T-helper 2 cell treated with Interferon-gamma antibody and Interleukin-4, amounts not matched to agents 5 μg/mL and 100 μg/mL, for 36 hours (primary cell): ENCODE results near the gene LAMTOR3.

Source experiments
- DNase-seq: peaks from one replicate; pipeline ENCODE4 v3.0.0; 2021; ENCODE audit warnings: low spot score
- H3K27ac Mint-ChIP-seq: one replicate; pipeline ENCODE4 v1.8.0; 2021; ENCODE audit warnings: mild to moderate bottlenecking, mixed read lengths
- H3K27me3 Mint-ChIP-seq: one replicate; pipeline ENCODE4 v1.8.0; 2021; ENCODE audit warnings: low read depth, mixed read lengths
- H3K36me3 Mint-ChIP-seq: one replicate; pipeline ENCODE4 v1.8.0; 2021; ENCODE audit warnings: low read depth, mixed read lengths
- H3K4me1 Mint-ChIP-seq: one replicate; pipeline ENCODE4 v1.8.0; 2021; ENCODE audit warnings: low read depth, mixed read lengths
- H3K4me3 Mint-ChIP-seq: one replicate; pipeline ENCODE4 v1.8.0; 2022; ENCODE audit warnings: mild to moderate bottlenecking, moderate library complexity, mixed read lengths
- H3K9me3 Mint-ChIP-seq: one replicate; pipeline ENCODE4 v1.8.0; 2021; ENCODE audit warnings: mixed read lengths

The LAMTOR3 gene, protein sequence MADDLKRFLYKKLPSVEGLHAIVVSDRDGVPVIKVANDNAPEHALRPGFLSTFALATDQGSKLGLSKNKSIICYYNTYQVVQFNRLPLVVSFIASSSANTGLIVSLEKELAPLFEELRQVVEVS

DNA sequence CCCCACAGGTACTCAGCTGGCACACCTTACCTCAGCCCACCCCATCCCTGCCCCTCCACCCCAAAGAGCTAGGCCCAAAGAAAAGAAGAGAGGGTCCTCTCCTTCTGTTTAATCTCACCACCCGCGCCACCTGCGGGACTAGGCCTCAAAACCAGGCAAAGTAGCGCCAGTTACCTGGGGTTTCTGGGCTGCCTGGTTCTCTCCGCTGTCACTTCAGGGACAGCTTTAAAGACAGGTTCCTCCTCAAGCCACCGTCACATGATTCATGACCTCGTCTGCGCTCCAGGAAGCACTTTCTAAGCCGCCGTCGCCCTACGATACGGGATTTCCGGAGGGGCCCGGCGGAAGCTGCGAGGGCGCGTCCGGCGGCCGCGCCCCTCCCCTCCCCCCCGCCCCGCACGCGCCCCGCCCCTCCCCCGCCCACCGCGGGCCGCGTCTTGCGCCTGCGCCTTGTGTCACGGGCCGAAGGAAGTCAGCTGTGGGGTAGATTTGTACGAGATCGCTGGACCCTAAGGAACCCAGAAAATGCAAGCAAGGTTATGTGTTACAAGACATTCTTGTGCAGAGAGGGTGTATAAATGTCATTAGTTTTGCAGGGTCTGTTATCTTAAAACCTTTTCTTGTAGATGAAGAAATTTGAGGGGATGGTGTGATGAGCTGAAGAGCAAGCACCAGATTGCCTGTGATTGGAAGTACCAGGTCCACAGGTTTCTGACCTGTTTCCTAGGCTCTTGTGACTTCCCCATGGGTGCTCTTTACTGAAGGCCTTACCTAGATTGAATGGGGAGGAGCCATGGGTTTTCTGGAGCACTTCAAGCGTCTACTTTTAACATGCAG, at the start of gene LAMTOR3:
Gene LAMTOR3, minus strand, starts transcription at position 267 of the 837 bp plus-strand sequence. CDS start 464 bp downstream, outside the sequence.
- H3K27ac Mint-ChIP-seq, result peak within 1 kb of the TSS; percentile 95
- H3K9me3 Mint-ChIP-seq, result no peaks in the 10 kb centered on the region
- H3K27me3 Mint-ChIP-seq, result no peaks in the 10 kb centered on the region
- H3K36me3 Mint-ChIP-seq, result peaks cover 19% of the 10 kb centered on the region
- peak; percentile 89 for DNase-seq
- peak within 1 kb of the TSS; percentile 99 for H3K4me3 Mint-ChIP-seq
- peaks cover 26% of the 10 kb centered on the region for H3K4me1 Mint-ChIP-seq

- Mint-ChIP-seq H3K27me3 (no peaks in the 10 kb centered on the region), H3K36me3 (peaks cover 61% of the 10 kb centered on the region), H3K27ac (peak overlapping the region; percentile 51), H3K9me3 (peaks cover 27% of the 10 kb centered on the region), H3K4me3 (no peak overlapping the region), H3K4me1 (peaks cover 17% of the 10 kb centered on the region)
- DNase-seq, result no peak
Measured at GRCh38 chr4:99938243-99938753, 44.1 kb upstream of the LAMTOR3 start.

DNA sequence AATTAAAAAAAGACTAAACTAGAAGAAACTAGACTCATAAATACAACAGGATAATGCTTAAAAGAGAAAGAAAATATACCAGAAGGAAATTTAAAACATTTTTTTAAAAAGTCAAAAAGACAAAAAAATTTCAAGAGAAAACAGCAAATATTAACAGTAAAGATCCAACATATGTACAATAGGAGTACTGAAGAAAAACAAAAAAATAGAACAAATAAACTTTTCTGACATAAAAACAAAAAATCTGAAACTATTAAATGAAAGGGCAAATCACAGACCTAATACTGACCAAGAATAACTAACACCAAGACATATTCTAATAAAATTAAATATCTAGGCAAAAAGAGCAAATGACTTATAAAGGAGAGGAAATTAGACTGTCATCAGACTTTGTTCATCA, 40.7 kb upstream of the LAMTOR3 start:
- no peak overlapping the region for H3K27ac Mint-ChIP-seq
- H3K36me3 Mint-ChIP-seq, result peaks cover 62% of the 10 kb centered on the region
- peaks cover 20% of the 10 kb centered on the region for H3K4me1 Mint-ChIP-seq
- no peaks in the 10 kb centered on the region for H3K27me3 Mint-ChIP-seq
- no peak overlapping the region for H3K4me3 Mint-ChIP-seq
- DNase-seq, result no peak
- H3K9me3 Mint-ChIP-seq, result peaks cover 27% of the 10 kb centered on the region

- no peak for DNase-seq
- peaks cover 31% of the 10 kb centered on the region for H3K36me3 Mint-ChIP-seq
Measured at GRCh38 chr4:99927566-99927965, 33.3 kb upstream of the LAMTOR3 start.

DNA sequence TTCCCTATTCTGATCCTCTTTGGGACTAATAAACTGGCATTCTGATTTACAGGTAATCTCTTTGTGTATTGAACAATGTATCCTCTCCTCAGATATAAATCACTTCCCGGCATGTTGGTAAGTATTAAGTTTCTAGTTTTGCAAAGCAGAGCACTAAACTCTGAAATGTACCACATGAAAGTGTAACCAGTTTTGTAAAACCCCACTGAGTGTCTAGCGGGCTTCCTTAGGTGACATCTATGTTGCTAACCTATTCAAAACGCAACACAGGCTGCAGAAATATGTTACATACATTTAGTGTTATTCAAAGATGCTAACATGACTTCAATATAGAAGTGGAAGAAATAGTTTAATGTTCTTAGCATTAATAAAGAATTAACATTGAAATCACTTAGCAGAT, 26.9 kb upstream of the LAMTOR3 start:
- Mint-ChIP-seq H3K4me3 (no peak overlapping the region), H3K27me3 (no peaks in the 10 kb centered on the region), H3K27ac (peak overlapping the region; percentile 12), H3K36me3 (peaks cover 52% of the 10 kb centered on the region), H3K4me1 (peaks cover 18% of the 10 kb centered on the region), H3K9me3 (peaks cover 11% of the 10 kb centered on the region)
- no peak for DNase-seq

More at GRCh38 chr4:99927566-99927965, 33.3 kb upstream of the LAMTOR3 start:
- no peak overlapping the region for H3K4me3 Mint-ChIP-seq
- no peak overlapping the region for H3K27ac Mint-ChIP-seq
- H3K4me1 Mint-ChIP-seq, result peaks cover 26% of the 10 kb centered on the region
- no peaks in the 10 kb centered on the region for H3K27me3 Mint-ChIP-seq
- H3K9me3 Mint-ChIP-seq, result no peaks in the 10 kb centered on the region

DNA sequence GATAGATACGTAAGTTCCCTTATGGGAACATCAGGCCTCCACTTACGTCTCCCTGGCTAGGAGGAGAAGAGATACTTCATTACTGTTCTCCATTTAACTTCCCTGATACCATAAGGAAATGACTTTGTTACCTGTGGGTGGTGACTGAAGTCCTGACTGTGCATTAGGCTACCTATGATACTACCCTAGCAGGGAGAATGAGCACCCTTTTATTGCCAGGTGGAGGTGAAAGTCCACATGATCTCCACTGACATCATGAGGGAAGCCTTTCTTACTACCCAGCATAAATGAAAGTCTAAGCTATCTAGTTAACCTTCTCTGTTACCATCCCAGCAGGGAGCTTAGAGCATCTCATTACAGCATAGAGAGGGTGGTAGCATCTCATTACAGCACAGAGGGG, 24.4 kb upstream of the LAMTOR3 start:
- H3K4me3 Mint-ChIP-seq, result no peak overlapping the region
- no peak for DNase-seq
- H3K9me3 Mint-ChIP-seq, result peaks cover 15% of the 10 kb centered on the region
- H3K27me3 Mint-ChIP-seq, result no peaks in the 10 kb centered on the region
- peaks cover 19% of the 10 kb centered on the region for H3K4me1 Mint-ChIP-seq
- no peak overlapping the region for H3K27ac Mint-ChIP-seq
- peaks cover 62% of the 10 kb centered on the region for H3K36me3 Mint-ChIP-seq

DNA sequence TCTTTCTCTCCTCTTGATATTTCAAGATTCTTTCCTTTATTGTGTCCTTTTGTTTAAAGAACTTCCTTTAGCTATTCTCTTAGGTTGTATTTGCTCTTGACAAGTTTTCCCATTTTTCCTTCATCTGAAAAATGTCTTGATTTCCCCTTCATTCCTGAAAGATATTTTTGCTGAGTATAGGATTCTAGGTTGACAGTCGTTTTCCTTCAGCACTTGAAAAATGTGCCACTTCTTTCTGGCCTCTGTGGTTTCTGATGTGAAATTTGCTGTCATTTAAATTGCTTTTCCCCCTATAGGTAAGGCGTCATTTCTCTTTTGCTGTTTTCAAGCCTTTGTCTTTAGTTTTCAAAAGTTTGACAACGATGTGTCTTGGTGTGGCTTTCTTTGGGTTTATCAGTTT, 23.3 kb upstream of the LAMTOR3 start:
- Mint-ChIP-seq H3K4me1 (peaks cover 19% of the 10 kb centered on the region), H3K4me3 (no peak overlapping the region), H3K9me3 (peaks cover 15% of the 10 kb centered on the region), H3K27me3 (no peaks in the 10 kb centered on the region), H3K27ac (no peak overlapping the region), H3K36me3 (peaks cover 68% of the 10 kb centered on the region)
- DNase-seq, result no peak

GRCh38 chr4:99915449-99915848, 21.2 kb upstream of the LAMTOR3 start:
- DNase-seq, result no peak
- peaks cover 15% of the 10 kb centered on the region for H3K9me3 Mint-ChIP-seq
- no peaks in the 10 kb centered on the region for H3K27me3 Mint-ChIP-seq
- peaks cover 12% of the 10 kb centered on the region for H3K4me1 Mint-ChIP-seq
- H3K4me3 Mint-ChIP-seq, result no peak overlapping the region
- peaks cover 65% of the 10 kb centered on the region for H3K36me3 Mint-ChIP-seq
- H3K27ac Mint-ChIP-seq, result peak overlapping the region; percentile 27

DNA sequence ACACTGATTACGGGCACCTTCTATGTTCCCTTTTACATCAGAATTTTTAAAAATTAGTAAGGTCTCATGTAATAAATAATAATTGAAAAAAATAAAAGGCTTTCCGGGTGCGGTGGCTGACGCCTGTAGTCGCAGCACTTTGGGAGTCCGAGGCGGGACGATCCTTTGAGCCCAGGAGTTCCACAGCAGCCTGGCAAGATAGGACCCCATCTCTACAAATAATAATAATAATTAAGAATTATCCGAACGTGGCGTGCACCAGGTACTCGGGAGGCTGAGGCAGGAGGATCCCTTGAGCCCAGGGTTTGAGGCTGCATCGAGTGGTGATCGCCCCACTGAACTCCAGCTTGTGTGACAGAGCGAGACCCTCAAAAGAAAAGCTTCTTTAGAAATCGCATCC, 771 bp upstream of the LAMTOR3 start:
- no peaks in the 10 kb centered on the region for H3K27me3 Mint-ChIP-seq
- H3K9me3 Mint-ChIP-seq, result no peaks in the 10 kb centered on the region
- peak overlapping the region; percentile 99 for H3K4me3 Mint-ChIP-seq
- peaks cover 17% of the 10 kb centered on the region for H3K36me3 Mint-ChIP-seq
- H3K27ac Mint-ChIP-seq, result peak overlapping the region; percentile 84
- peaks cover 24% of the 10 kb centered on the region for H3K4me1 Mint-ChIP-seq
- no peak for DNase-seq

DNA sequence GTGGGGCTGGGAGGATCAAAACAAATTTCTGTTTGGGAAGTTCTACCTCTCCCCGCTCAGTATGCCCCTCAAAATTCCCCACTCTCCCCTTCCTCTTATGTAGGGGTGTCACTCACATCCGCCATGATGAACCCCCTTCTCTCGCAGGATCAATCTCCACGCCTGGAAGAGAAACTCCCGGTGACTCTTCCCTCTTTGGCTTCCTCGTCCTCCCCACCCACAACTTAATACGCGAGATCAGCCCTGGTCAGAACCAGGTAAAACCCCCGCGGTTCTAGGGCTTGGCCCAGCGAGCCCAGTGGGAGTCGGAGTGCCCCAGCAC, 427 bp downstream of the LAMTOR3 start:
- DNase-seq, result no peak
- Mint-ChIP-seq H3K4me3 (peak overlapping the region; percentile 99), H3K27ac (peak overlapping the region; percentile 95), H3K4me1 (peaks cover 28% of the 10 kb centered on the region), H3K9me3 (no peaks in the 10 kb centered on the region), H3K36me3 (peaks cover 22% of the 10 kb centered on the region), H3K27me3 (no peaks in the 10 kb centered on the region)

DNA sequence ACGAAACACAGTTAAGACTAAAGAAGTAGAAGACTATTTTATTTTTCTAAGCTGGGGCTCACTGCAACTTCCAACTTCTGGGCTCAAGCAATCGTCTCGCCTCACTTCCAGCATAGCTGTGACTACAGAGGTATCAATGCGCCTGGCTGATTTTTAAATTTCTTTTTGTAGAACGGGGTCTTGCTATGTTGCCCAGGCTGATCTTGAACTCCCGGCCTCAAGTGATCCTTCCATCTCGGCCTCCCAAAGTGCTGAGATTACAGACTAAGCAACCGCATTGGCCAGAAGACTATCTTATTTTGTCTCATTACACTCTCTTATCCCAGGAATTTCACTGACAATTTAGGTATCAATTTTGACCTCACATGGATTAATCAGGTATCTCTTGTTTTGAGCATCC, 1.2 kb downstream of the LAMTOR3 start:
- Mint-ChIP-seq H3K4me3 (peak overlapping the region; percentile 99), H3K27me3 (no peaks in the 10 kb centered on the region), H3K36me3 (peaks cover 22% of the 10 kb centered on the region), H3K4me1 (peaks cover 28% of the 10 kb centered on the region), H3K9me3 (no peaks in the 10 kb centered on the region), H3K27ac (peak overlapping the region; percentile 95)
- DNase-seq, result no peak

- no peak overlapping the region for H3K27ac Mint-ChIP-seq
- no peaks in the 10 kb centered on the region for H3K9me3 Mint-ChIP-seq
- H3K27me3 Mint-ChIP-seq, result no peaks in the 10 kb centered on the region
- no peak for DNase-seq
- H3K4me1 Mint-ChIP-seq, result peaks cover 28% of the 10 kb centered on the region
- peaks cover 20% of the 10 kb centered on the region for H3K36me3 Mint-ChIP-seq
- no peak overlapping the region for H3K4me3 Mint-ChIP-seq
Measured at GRCh38 chr4:99891351-99891750, 2.9 kb downstream of the LAMTOR3 start.

DNA sequence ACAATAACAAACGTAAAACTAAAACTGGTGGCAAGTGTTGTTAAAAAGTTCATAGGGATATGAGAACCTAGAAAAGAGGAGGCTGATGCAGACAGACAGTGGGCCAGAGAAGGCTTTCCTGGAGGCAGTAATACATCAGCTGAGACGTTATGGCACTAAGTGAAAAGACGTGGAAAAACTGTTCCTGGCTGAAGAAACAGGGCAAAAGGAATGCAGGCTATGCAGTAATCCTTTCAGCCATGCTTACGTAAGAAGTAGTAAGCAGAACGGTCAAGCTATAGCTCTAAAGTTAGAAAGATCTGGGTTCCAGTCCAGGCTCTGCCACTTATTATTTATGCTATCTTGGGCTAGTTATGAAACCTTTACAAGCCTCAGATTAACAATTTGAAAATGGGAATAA, 6.4 kb downstream of the LAMTOR3 start:
- Mint-ChIP-seq H3K27me3 (no peaks in the 10 kb centered on the region), H3K9me3 (no peaks in the 10 kb centered on the region), H3K4me3 (no peak overlapping the region), H3K27ac (no peak overlapping the region), H3K4me1 (peaks cover 16% of the 10 kb centered on the region), H3K36me3 (peaks cover 14% of the 10 kb centered on the region)
- DNase-seq, result no peak

- peaks cover 9% of the 10 kb centered on the region for H3K4me1 Mint-ChIP-seq
- no peak for DNase-seq
- H3K27ac Mint-ChIP-seq, result no peak overlapping the region
- H3K36me3 Mint-ChIP-seq, result peaks cover 16% of the 10 kb centered on the region
- H3K4me3 Mint-ChIP-seq, result no peak overlapping the region
- H3K27me3 Mint-ChIP-seq, result no peaks in the 10 kb centered on the region
- no peaks in the 10 kb centered on the region for H3K9me3 Mint-ChIP-seq
Measured at GRCh38 chr4:99886146-99886545, 8.1 kb downstream of the LAMTOR3 start.
